H1 (cell line): ENCODE measurements around the gene R3HDM2. TPM values are rescaled to one million over a fixed set of nuclear protein-coding genes. Genes with fewer than 3 reads are reported as not detected.
A peak's percentile ranks its signal among the peaks of the same experiment; 100 is the strongest.

Experiments used
- ASH2L ChIP-seq: fragments of 200-600, 300-600 bp; sonication (generic); IDR thresholded peaks from one replicate; pipeline ENCODE4 v1.7.1; 2017; ENCODE audit warnings: low read length
- ATF2 ChIP-seq: IDR thresholded peaks from 2 replicates; pipeline ENCODE4 v1.6.1; 2012; ENCODE audit warnings: low read length, inconsistent platforms
- CTCF ChIP-seq, 3 experiments: IDR thresholded peaks; 1 replicate in 2 of 3; 2 replicates in 1 of 3; pipeline versions ENCODE4 v1.5.1 to v1.6.1; 2011; ENCODE audit warnings: low read length in 3 of 3, mild to moderate bottlenecking in 3 of 3, inconsistent platforms in 2 of 3, low read depth in 1 of 3, moderate library complexity in 1 of 3; ENCODE audit not compliant: insufficient read depth in 1 of 3; ENCODE audit errors: control extremely low read depth in 1 of 3
- EGR1 ChIP-seq: IDR thresholded peaks from 2 replicates; pipeline ENCODE4 v1.6.1; 2011; ENCODE audit warnings: low read depth, low read length, borderline replicate concordance
- EP300 ChIP-seq, 2 experiments: IDR thresholded peaks; 1 replicate in 1 of 2; 2 replicates in 1 of 2; pipeline ENCODE4 v1.6.1; 2011 to 2012; ENCODE audit warnings: low read depth in 2 of 2, low read length in 2 of 2, mild to moderate bottlenecking in 2 of 2, borderline replicate concordance in 1 of 2, inconsistent platforms in 1 of 2, moderate library complexity in 1 of 2
- GTF2F1 ChIP-seq: IDR thresholded peaks from 2 replicates; pipeline ENCODE4 v1.6.1; 2012; ENCODE audit warnings: low read depth, low read length, improper control_type of control experiment, borderline replicate concordance
- JUND ChIP-seq: IDR thresholded peaks from 2 replicates; pipeline ENCODE4 v1.6.1; 2011; ENCODE audit warnings: mild to moderate bottlenecking, improper control_type of control experiment, low read length
- KDM1A ChIP-seq: fragments of 200-600, 300-600 bp; sonication (generic); IDR thresholded peaks from 2 replicates; pipeline ENCODE4 v1.7.1; 2016; ENCODE audit warnings: mild to moderate bottlenecking, low read length, borderline replicate concordance
- KDM4A ChIP-seq: IDR thresholded peaks from one replicate; pipeline ENCODE4 v1.7.1; 2012; ENCODE audit warnings: low read depth, mild to moderate bottlenecking, moderate library complexity, low read length, inconsistent platforms; ENCODE audit not compliant: severe bottlenecking
- NANOG ChIP-seq: IDR thresholded peaks from 2 replicates; pipeline ENCODE4 v1.6.1; 2011; ENCODE audit warnings: low read length, low read depth, mild to moderate bottlenecking, inconsistent platforms; ENCODE audit not compliant: insufficient read depth, poor library complexity, severe bottlenecking
- POLR2AphosphoS5 ChIP-seq: IDR thresholded peaks from 2 replicates; pipeline ENCODE4 v1.6.1; 2011; ENCODE audit warnings: low read depth, low read length
- POU5F1 ChIP-seq: IDR thresholded peaks from 2 replicates; pipeline ENCODE4 v1.6.1; 2011; ENCODE audit warnings: low read depth, mild to moderate bottlenecking, low read length, moderate library complexity
- RBBP5 ChIP-seq: IDR thresholded peaks from 2 replicates; pipeline ENCODE4 v1.7.1; 2012; ENCODE audit warnings: low read depth, mild to moderate bottlenecking, inconsistent platforms, low read length, moderate library complexity, borderline replicate concordance
- RXRA ChIP-seq: IDR thresholded peaks from 2 replicates; pipeline ENCODE4 v1.6.1; 2011; ENCODE audit warnings: low read depth, mild to moderate bottlenecking, low read length, moderate library complexity; ENCODE audit not compliant: insufficient read depth
- SAP30 ChIP-seq: fragments of 300-600 bp; sonication (generic); IDR thresholded peaks from 2 replicates; pipeline ENCODE4 v1.7.1; 2012; ENCODE audit warnings: low read length, moderate library complexity, mild to moderate bottlenecking, inconsistent platforms; ENCODE audit not compliant: insufficient read depth, insufficient replicate concordance
- SP1 ChIP-seq: IDR thresholded peaks from 2 replicates; pipeline ENCODE4 v1.6.1; 2011; ENCODE audit warnings: low read depth, low read length
- SP2 ChIP-seq: IDR thresholded peaks from 2 replicates; pipeline ENCODE4 v1.6.1; 2012; ENCODE audit warnings: mild to moderate bottlenecking, low read length, inconsistent platforms
- SUZ12 ChIP-seq: fragments of 200-600 bp; sonication (generic); IDR thresholded peaks from 2 replicates; pipeline ENCODE4 v1.6.1; 2012; ENCODE audit warnings: mild to moderate bottlenecking, inconsistent platforms, low read length, moderate library complexity, mixed read lengths
- TBP ChIP-seq: IDR thresholded peaks from 2 replicates; pipeline ENCODE4 v1.6.1; 2011; ENCODE audit warnings: low read depth, low read length, improper control_type of control experiment
- ZNF274 ChIP-seq: IDR thresholded peaks from 2 replicates; pipeline ENCODE4 v1.7.0; 2012; ENCODE audit warnings: low read length, borderline replicate concordance; ENCODE audit errors: extremely low read depth
- polyA plus RNA-seq, 7 experiments: library from polyadenylated mRNA; depleted of rRNA in 3 of 7; stranded (reverse) in 5 of 7; unstranded in 2 of 7; fragments of >200 nt in 5 of 7; fragments of 200-250 nt in 2 of 7; gene quantifications; 1 replicate in 5 of 7; 2 replicates in 1 of 7; 4 replicates in 1 of 7; pipeline versions ENCODE4 v1.2.1 to v1.2.3, GENCODE V29; 2011 to 2013; ENCODE audit warnings: missing spikeins in 2 of 7, mixed read lengths in 2 of 7
- total RNA-seq: library from RNA; stranded (reverse); fragmentation: NEBNext Ultra II Directional; extraction: Animal tissue kit (Norgen Biotek cat#: 25700); gene quantifications from 2 replicates; pipeline ENCODE4 v1.2.1, GENCODE V29; 2021

The R3HDM2 gene
- total and polyA plus RNA-seq, 2 of the 8 experiments (the other 6 are each of a cell fraction or from before 2014, with no cell fraction given): 25.6 to 27.0 TPM

- TF ChIP-seq KDM1A: peak; percentile 78; the same call in 1 of the 2 replicates
- TF ChIP-seq RXRA: no peak
- no peak for TF ChIP-seq SP2
- TF ChIP-seq POU5F1: no peak
- no peak for TF ChIP-seq GTF2F1
- TF ChIP-seq ASH2L: no peak
- TF ChIP-seq POLR2AphosphoS5: peak; percentile 71
- no peak for TF ChIP-seq NANOG
- peak; percentile 94 for TF ChIP-seq SP1
- TF ChIP-seq EP300 (IDR thresholded peaks at IDR 0.05; ENCODE audit: borderline replicate concordance in 1 of 2, low read depth in 2 of 2, low read length in 2 of 2): no peak
- peak; percentile 28; the same call in 1 of the 2 replicates for TF ChIP-seq ATF2
- TF ChIP-seq SUZ12: no peak
- TF ChIP-seq JUND: no peak; the same call in 1 of the 2 replicates
- peak in 2 of 3 experiments; percentile 97 to 98; a peak in 3 of 4 replicates for TF ChIP-seq CTCF (IDR thresholded peaks at IDR 0.05; ENCODE audit: control extremely low read depth in 1 of 3, insufficient read depth in 1 of 3, low read depth in 1 of 3, low read length in 3 of 3)
- TF ChIP-seq SAP30: peak; percentile 50
- peak; percentile 35 for TF ChIP-seq KDM4A
- TF ChIP-seq TBP: peak; percentile 59; the same call in 1 of the 2 replicates
- no peak for TF ChIP-seq RBBP5
- TF ChIP-seq ZNF274: no peak
- TF ChIP-seq EGR1: 0 out of 2 replicates have a peak, but pooled peaks have one; percentile 28
Measured at GRCh38 chr12:57462251-57462911, 31.5 kb upstream of the R3HDM2 start (continued).
